ENCODE measurements around the gene AKR1C1.

DNA sequence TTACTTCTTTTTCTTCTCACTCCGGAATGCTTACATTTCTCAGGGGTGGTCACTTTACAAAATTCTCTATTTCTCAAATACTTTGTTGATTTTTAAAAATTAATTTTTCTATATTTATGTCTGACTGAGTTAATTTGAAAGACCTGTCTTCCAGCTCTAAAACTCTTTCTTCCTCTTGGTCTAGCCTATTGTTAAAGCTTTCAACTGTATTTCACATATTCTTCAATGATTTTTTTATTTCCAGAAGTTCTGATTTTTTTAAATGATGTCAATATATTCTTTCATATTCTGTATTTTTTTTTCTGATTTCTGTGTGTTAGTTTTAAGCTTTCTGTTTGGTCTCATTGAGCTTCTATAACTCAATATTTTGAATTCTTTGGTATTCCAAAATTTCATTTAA is 67.8 kb downstream of the AKR1C1 start:
- TF ChIP-seq, protein P1, sequence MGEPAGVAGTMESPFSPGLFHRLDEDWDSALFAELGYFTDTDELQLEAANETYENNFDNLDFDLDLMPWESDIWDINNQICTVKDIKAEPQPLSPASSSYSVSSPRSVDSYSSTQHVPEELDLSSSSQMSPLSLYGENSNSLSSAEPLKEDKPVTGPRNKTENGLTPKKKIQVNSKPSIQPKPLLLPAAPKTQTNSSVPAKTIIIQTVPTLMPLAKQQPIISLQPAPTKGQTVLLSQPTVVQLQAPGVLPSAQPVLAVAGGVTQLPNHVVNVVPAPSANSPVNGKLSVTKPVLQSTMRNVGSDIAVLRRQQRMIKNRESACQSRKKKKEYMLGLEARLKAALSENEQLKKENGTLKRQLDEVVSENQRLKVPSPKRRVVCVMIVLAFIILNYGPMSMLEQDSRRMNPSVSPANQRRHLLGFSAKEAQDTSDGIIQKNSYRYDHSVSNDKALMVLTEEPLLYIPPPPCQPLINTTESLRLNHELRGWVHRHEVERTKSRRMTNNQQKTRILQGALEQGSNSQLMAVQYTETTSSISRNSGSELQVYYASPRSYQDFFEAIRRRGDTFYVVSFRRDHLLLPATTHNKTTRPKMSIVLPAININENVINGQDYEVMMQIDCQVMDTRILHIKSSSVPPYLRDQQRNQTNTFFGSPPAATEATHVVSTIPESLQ (CRISPR knock-in tag; IDR thresholded peaks at IDR 0.05): no peak
- TF ChIP-seq, protein P2, sequence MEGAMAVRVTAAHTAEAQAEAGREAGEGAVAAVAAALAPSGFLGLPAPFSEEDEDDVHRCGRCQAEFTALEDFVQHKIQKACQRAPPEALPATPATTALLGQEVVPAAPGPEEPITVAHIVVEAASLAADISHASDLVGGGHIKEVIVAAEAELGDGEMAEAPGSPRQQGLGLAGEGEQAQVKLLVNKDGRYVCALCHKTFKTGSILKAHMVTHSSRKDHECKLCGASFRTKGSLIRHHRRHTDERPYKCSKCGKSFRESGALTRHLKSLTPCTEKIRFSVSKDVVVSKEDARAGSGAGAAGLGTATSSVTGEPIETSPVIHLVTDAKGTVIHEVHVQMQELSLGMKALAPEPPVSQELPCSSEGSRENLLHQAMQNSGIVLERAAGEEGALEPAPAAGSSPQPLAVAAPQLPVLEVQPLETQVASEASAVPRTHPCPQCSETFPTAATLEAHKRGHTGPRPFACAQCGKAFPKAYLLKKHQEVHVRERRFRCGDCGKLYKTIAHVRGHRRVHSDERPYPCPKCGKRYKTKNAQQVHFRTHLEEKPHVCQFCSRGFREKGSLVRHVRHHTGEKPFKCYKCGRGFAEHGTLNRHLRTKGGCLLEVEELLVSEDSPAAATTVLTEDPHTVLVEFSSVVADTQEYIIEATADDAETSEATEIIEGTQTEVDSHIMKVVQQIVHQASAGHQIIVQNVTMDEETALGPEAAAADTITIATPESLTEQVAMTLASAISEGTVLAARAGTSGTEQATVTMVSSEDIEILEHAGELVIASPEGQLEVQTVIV (CRISPR knock-in tag; IDR thresholded peaks at IDR 0.05; ENCODE audit: borderline replicate concordance): no peak
